PC-3 (cell line): Measurements from ENCODE around the gene MSH4. TPM values are rescaled to one million over a fixed set of nuclear protein-coding genes. Genes with fewer than 3 reads are reported as not detected.

Source experiments
- ATAC-seq: fragments of 200-7000 bp; cut with Tn5 transposase; 2 replicates; pipeline ENCODE4 v1.9.1; 2020; ENCODE audit warnings: mild to moderate bottlenecking, moderate library complexity
- BruUV-seq: library from RNA; stranded (reverse); fragments of 400-500 nt; replicated peaks from 2 replicates; lab custom pipeline; 2021; lab: Mats Ljungman, UMichigan
- CTCF ChIA-PET: fragments of 300-600 bp; sonication (Branson Sonifier 250); formaldehyde crosslinking; loops from one replicate; lab custom pipeline; 2022; ENCODE audit warnings: antibody characterized with exemption; lab: Charles Lee
- POLR2A ChIA-PET: fragments of 300-600 bp; sonication (Branson Sonifier 250); formaldehyde crosslinking; loops from one replicate; lab custom pipeline; 2022; ENCODE audit warnings: antibody characterized with exemption; ENCODE audit not compliant: unreplicated experiment; lab: Charles Lee
- DNase-seq: peaks from one replicate; pipeline ENCODE4 v3.0.0-alpha.2; 2015
- H2AFZ ChIP-seq: fragments of 300-600 bp; sonication (generic); 2 replicates; pipeline ENCODE4 v1.6.0; 2016; ENCODE audit warnings: antibody characterized with exemption, low read length
- H3F3A ChIP-seq: fragments of 300-600 bp; sonication (generic); one replicate; pipeline ENCODE4 v1.6.0; 2017; ENCODE audit warnings: antibody characterized with exemption, low read length, control low read depth, mild to moderate bottlenecking; ENCODE audit not compliant: unreplicated experiment
- H3K27ac ChIP-seq: fragments of 300-600 bp; sonication (generic); 2 replicates; pipeline ENCODE4 v1.5.1; 2016; ENCODE audit warnings: mild to moderate bottlenecking, low read length
- H3K27me3 ChIP-seq: fragments of 300-600 bp; sonication (generic); 2 replicates; pipeline ENCODE4 v1.6.1; 2016; ENCODE audit warnings: low read length, mixed read lengths
- H3K36me3 ChIP-seq: fragments of 300-600 bp; sonication (generic); 2 replicates; pipeline ENCODE4 v1.6.1; 2016; ENCODE audit warnings: low read depth, mixed run types, low read length, mixed read lengths
- H3K4me1 ChIP-seq: fragments of 300-600 bp; sonication (generic); 2 replicates; pipeline ENCODE4 v1.5.1; 2016; ENCODE audit warnings: low read length; ENCODE audit not compliant: insufficient read depth
- H3K4me2 ChIP-seq: fragments of 300-600 bp; sonication (generic); 2 replicates; pipeline ENCODE4 v1.6.0; 2016; ENCODE audit warnings: low read length
- H3K4me3 ChIP-seq: fragments of 300-600 bp; sonication (generic); 2 replicates; pipeline ENCODE4 v1.5.1; 2016; ENCODE audit warnings: mild to moderate bottlenecking, low read length, mixed read lengths
- H3K79me2 ChIP-seq: fragments of 300-600 bp; sonication (generic); 2 replicates; pipeline ENCODE4 v1.6.1; 2017; ENCODE audit warnings: low read length, mixed read lengths
- H3K9ac ChIP-seq: fragments of 300-600 bp; sonication (generic); 2 replicates; pipeline ENCODE4 v1.6.0; 2016; ENCODE audit warnings: mild to moderate bottlenecking, low read length
- H3K9me2 ChIP-seq: fragments of 300-600 bp; sonication (generic); replicated peaks from 2 replicates; pipeline ENCODE4 v1.6.1; 2016; ENCODE audit warnings: mixed run types, low read length, mixed read lengths
- H3K9me3 ChIP-seq: fragments of 300-600 bp; sonication (generic); 2 replicates; pipeline ENCODE4 v1.6.1; 2016; ENCODE audit warnings: low read length, mixed read lengths
- H4K20me1 ChIP-seq: fragments of 300-600 bp; sonication (generic); 2 replicates; pipeline ENCODE4 v1.6.1; 2016; ENCODE audit warnings: low read length, mixed read lengths
- CTCF ChIP-seq: fragments of 300-600 bp; sonication (generic); conservative IDR thresholded peaks from 2 replicates; pipeline ENCODE4 v1.5.1; 2017; ENCODE audit warnings: antibody characterized with exemption, low read depth, mild to moderate bottlenecking, low read length
- EZH2 ChIP-seq: fragments of 300-600 bp; sonication (generic); IDR thresholded peaks from one replicate; pipeline ENCODE4 v1.6.1; 2017; ENCODE audit warnings: antibody characterized with exemption, mild to moderate bottlenecking, low read length; ENCODE audit not compliant: unreplicated experiment
- EZH2phosphoT487 ChIP-seq: fragments of 300-600 bp; sonication (generic); IDR thresholded peaks from 2 replicates; pipeline ENCODE4 v1.6.1; 2018; ENCODE audit warnings: mild to moderate bottlenecking, antibody characterized with exemption, low read length, borderline replicate concordance
- intact Hi-C: fragments of 100-400 bp; cut with micrococcal nuclease; formaldehyde crosslinking; loops from 2 replicates; pipeline ENCODE4 v1.9.0; 2023
- total RNA-seq: library from RNA; depleted of rRNA; stranded (reverse); fragments of >200 nt; gene quantifications from 2 replicates; pipeline ENCODE4 v1.2.3, GENCODE V29; 2014

Gene MSH4
- total RNA-seq, 1 experiment from 2014 or later: not detected

GRCh38 chr1:75838079-75838478 lies 41.4 kb downstream of the MSH4 start:
- no peak overlapping the region for H3K9ac ChIP-seq
- no peak overlapping the region for H3K4me3 ChIP-seq
- CTCF ChIA-PET: no interaction called here
- POLR2A ChIA-PET: no interaction called here
- no peaks in the 10 kb centered on the region for H3K9me3 ChIP-seq
- BruUV-seq: no TSS peak
- DNase-seq (no peak), ATAC-seq (no peak)
- H3K4me2 ChIP-seq: no peak overlapping the region
- no peak overlapping the region for H2AFZ ChIP-seq
- no peaks in the 10 kb centered on the region for H3K79me2 ChIP-seq
- no peaks in the 10 kb centered on the region for H3K36me3 ChIP-seq
- no peak overlapping the region for H3K27ac ChIP-seq
- no peaks in the 10 kb centered on the region for H3K9me2 ChIP-seq
- H4K20me1 ChIP-seq: no peaks in the 10 kb centered on the region
- TF ChIP-seq EZH2phosphoT487: no peak
- no peak for TF ChIP-seq EZH2
- no peak for TF ChIP-seq CTCF
- H3K27me3 ChIP-seq: peaks cover 21% of the 10 kb centered on the region; the same call in 1 of the 2 replicates
- no peaks in the 10 kb centered on the region for H3F3A ChIP-seq
- no peaks in the 10 kb centered on the region for H3K4me1 ChIP-seq
- intact Hi-C loops: no loop called here

GRCh38 chr1:75841421-75841820 lies 44.7 kb downstream of the MSH4 start:
- Histone ChIP-seq H3K36me3 (no peaks in the 10 kb centered on the region), H3K4me2 (no peak overlapping the region), H3K79me2 (no peaks in the 10 kb centered on the region), H3K9me2 (no peaks in the 10 kb centered on the region), H3K27ac (no peak overlapping the region), H2AFZ (no peak overlapping the region), H3K9me3 (no peaks in the 10 kb centered on the region), H3K4me3 (no peak overlapping the region), H3K9ac (no peak overlapping the region), H3K27me3 (0 out of 2 replicates have a peak, but pooled peaks cover 13% of the 10 kb centered on the region), H3F3A (no peaks in the 10 kb centered on the region), H3K4me1 (no peaks in the 10 kb centered on the region), H4K20me1 (no peaks in the 10 kb centered on the region)
- ATAC-seq (no peak), DNase-seq (no peak)
- CTCF ChIA-PET: no interaction called here
- POLR2A ChIA-PET: no interaction called here
- no peak for TF ChIP-seq EZH2phosphoT487
- no peak for TF ChIP-seq EZH2
- TF ChIP-seq CTCF: no peak
- intact Hi-C loops: no loop called here
- BruUV-seq: no TSS peak

- no peaks in the 10 kb centered on the region for H3K79me2 ChIP-seq
- CTCF ChIA-PET: no interaction called here
Observed at GRCh38 chr1:75845576-75845975, 48.9 kb downstream of the MSH4 start.

More at GRCh38 chr1:75845576-75845975, 48.9 kb downstream of the MSH4 start:
- BruUV-seq: no TSS peak
- intact Hi-C loops: no loop called here
- Histone ChIP-seq H3F3A (no peaks in the 10 kb centered on the region), H3K9me3 (no peaks in the 10 kb centered on the region), H3K9ac (no peak overlapping the region), H3K4me1 (no peaks in the 10 kb centered on the region), H3K9me2 (no peaks in the 10 kb centered on the region), H3K4me2 (no peak overlapping the region), H3K4me3 (no peak overlapping the region), H3K27ac (no peak overlapping the region), H2AFZ (no peak overlapping the region), H3K27me3 (peaks cover 11% of the 10 kb centered on the region), H4K20me1 (no peaks in the 10 kb centered on the region), H3K36me3 (no peaks in the 10 kb centered on the region)
- TF ChIP-seq EZH2phosphoT487 (no peak), CTCF (no peak), EZH2 (no peak)
- DNase-seq: no peak
- POLR2A ChIA-PET: no interaction called here
- ATAC-seq: no peak
